Loucy (cell line): Measurements from ENCODE around the gene FBXO47.

Experiments
- EZH2phosphoT487 ChIP-seq: fragments of 200-600 bp; IDR thresholded peaks from 2 replicates; pipeline ENCODE4 v1.6.1; 2018; ENCODE audit warnings: antibody characterized with exemption, mild to moderate bottlenecking, moderate library complexity, borderline replicate concordance
- TF ChIP-seq, protein P1 (sequence below): fragments of 200-600 bp; sonication (generic); conservative IDR thresholded peaks from 2 replicates; pipeline ENCODE4 v1.5.1; 2014; ENCODE audit warnings: mild to moderate bottlenecking, antibody characterized with exemption, low read length

DNA sequence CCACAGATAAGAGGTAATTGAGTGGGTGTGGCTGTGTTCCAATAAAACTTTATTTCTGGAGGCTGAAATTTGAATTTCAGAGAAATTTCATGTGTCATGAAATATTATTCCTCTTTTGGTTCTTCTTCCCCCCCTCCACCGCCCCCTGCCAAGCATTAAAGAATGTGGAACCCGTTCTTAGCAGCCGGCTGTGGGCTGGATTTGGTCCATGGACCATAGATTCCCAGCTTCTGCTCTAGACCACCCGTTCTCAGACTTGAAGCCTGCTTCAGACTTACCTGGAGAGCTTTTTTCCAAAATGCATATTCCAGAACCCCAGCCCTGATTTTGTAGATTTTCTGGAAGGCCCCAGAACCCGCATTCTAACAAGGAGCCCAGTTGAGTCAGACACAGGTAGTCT lies 56.9 kb downstream of the FBXO47 start:
- TF ChIP-seq, protein P1, sequence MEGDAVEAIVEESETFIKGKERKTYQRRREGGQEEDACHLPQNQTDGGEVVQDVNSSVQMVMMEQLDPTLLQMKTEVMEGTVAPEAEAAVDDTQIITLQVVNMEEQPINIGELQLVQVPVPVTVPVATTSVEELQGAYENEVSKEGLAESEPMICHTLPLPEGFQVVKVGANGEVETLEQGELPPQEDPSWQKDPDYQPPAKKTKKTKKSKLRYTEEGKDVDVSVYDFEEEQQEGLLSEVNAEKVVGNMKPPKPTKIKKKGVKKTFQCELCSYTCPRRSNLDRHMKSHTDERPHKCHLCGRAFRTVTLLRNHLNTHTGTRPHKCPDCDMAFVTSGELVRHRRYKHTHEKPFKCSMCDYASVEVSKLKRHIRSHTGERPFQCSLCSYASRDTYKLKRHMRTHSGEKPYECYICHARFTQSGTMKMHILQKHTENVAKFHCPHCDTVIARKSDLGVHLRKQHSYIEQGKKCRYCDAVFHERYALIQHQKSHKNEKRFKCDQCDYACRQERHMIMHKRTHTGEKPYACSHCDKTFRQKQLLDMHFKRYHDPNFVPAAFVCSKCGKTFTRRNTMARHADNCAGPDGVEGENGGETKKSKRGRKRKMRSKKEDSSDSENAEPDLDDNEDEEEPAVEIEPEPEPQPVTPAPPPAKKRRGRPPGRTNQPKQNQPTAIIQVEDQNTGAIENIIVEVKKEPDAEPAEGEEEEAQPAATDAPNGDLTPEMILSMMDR: no peak
- no peak for TF ChIP-seq EZH2phosphoT487
